GM21576 (cell line): Measurements from ENCODE around the gene XYLT2.

Experiments used
- ATAC-seq: cut with Tn5 transposase; IDR thresholded peaks from one replicate; pipeline ENCODE4 v1.9.1; 2021; ENCODE audit warnings: mild to moderate bottlenecking, moderate library complexity; ENCODE audit not compliant: unreplicated experiment

Gene XYLT2

GRCh38 chr17:50363217-50364060 is 17.5 kb downstream of the XYLT2 start:
- ATAC-seq, result no peak

- no peak for ATAC-seq
Observed at GRCh38 chr17:50364061-50364458, 18.1 kb downstream of the XYLT2 start.

- no peak for ATAC-seq
Observed at GRCh38 chr17:50364715-50365114, 18.8 kb downstream of the XYLT2 start.

- no peak for ATAC-seq
Observed at GRCh38 chr17:50365165-50365564, 19.2 kb downstream of the XYLT2 start.

- no peak for ATAC-seq
Observed at GRCh38 chr17:50365649-50366393, 19.9 kb downstream of the XYLT2 start.

- no peak for ATAC-seq
Observed at GRCh38 chr17:50367401-50367800, 21.5 kb downstream of the XYLT2 start.

- ATAC-seq, result no peak
Observed at GRCh38 chr17:50370052-50370451, 24.1 kb downstream of the XYLT2 start.

GRCh38 chr17:50371526-50371925 is 25.6 kb downstream of the XYLT2 start:
- ATAC-seq, result no peak

GRCh38 chr17:50372222-50372757 is 26.4 kb downstream of the XYLT2 start:
- no peak for ATAC-seq

- peak; percentile 71 for ATAC-seq
Observed at GRCh38 chr17:50372758-50373556, 27.0 kb downstream of the XYLT2 start, which contains the start of the genes EME1 and MRPL27. EME1 (plus strand) TSS chr17:50373229; CDS start chr17:50375209, 1,980 bp downstream. MRPL27 (minus strand) TSS chr17:50373184; CDS start chr17:50373170, 14 bp downstream.

- ATAC-seq, result no peak
Observed at GRCh38 chr17:50373705-50374104, 27.8 kb downstream of the XYLT2 start.

- ATAC-seq, result no peak
Observed at GRCh38 chr17:50375858-50376538, 30.1 kb downstream of the XYLT2 start.

- ATAC-seq, result no peak
Observed at GRCh38 chr17:50379351-50380132, 33.6 kb downstream of the XYLT2 start.

- ATAC-seq, result no peak
Observed at GRCh38 chr17:50380369-50381259, 34.7 kb downstream of the XYLT2 start.

- no peak for ATAC-seq
Observed at GRCh38 chr17:50381260-50381815, 35.4 kb downstream of the XYLT2 start.

- ATAC-seq, result no peak
Observed at GRCh38 chr17:50381920-50382319, 36.0 kb downstream of the XYLT2 start.

GRCh38 chr17:50382931-50383330 is 37.0 kb downstream of the XYLT2 start:
- no peak for ATAC-seq

GRCh38 chr17:50386510-50386909 is 40.6 kb downstream of the XYLT2 start:
- no peak for ATAC-seq
